AG09309 (cell line): Measurements from ENCODE around the gene RORB.

Source experiments
- DNase-seq: peaks from one replicate; pipeline ENCODE4 v3.0.0-alpha.2; 2010; ENCODE audit warnings: low read depth
- H3K4me3 ChIP-seq: 2 replicates; pipeline ENCODE4 v1.5.1; 2011; ENCODE audit warnings: mild to moderate bottlenecking, low read depth, low read length, moderate library complexity; ENCODE audit not compliant: control insufficient read depth
- TF ChIP-seq, protein P1 (sequence below): IDR thresholded peaks from 2 replicates; pipeline ENCODE4 v1.5.1; 2011; ENCODE audit warnings: mild to moderate bottlenecking, low read depth, low read length, inconsistent platforms; ENCODE audit not compliant: insufficient read depth, control insufficient read depth; ENCODE audit errors: missing control alignments

Gene RORB

DNA sequence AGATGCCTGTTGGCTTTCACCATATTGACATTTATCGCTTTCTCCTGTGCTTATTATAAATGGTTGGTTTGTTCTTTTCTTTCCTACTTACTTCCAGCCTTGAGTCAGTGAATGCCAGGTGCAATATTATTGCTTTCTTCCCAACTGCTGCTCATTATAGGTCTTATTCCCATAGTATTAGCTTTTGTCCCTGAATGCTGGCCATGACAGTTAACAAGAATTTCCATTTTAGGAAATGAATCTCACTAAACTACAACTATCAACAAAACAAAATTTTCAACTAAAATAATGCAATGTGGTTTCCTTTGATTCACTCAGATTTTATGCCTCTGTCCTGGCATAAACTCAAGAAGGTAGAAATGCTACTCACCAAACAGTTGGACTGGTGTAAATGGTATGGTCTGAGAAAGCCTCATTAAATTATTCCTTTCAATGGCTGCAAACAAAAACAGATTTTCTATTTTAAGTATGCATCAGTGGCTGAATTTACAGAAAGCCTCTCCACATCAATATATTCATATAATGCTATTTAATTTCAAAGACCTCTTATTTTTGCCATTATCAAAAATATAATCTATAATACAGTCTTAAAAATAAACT is 245.2 kb downstream of the RORB start:
- TF ChIP-seq, protein P1, sequence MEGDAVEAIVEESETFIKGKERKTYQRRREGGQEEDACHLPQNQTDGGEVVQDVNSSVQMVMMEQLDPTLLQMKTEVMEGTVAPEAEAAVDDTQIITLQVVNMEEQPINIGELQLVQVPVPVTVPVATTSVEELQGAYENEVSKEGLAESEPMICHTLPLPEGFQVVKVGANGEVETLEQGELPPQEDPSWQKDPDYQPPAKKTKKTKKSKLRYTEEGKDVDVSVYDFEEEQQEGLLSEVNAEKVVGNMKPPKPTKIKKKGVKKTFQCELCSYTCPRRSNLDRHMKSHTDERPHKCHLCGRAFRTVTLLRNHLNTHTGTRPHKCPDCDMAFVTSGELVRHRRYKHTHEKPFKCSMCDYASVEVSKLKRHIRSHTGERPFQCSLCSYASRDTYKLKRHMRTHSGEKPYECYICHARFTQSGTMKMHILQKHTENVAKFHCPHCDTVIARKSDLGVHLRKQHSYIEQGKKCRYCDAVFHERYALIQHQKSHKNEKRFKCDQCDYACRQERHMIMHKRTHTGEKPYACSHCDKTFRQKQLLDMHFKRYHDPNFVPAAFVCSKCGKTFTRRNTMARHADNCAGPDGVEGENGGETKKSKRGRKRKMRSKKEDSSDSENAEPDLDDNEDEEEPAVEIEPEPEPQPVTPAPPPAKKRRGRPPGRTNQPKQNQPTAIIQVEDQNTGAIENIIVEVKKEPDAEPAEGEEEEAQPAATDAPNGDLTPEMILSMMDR, result no peak
- H3K4me3 ChIP-seq, result no peak overlapping the region
- DNase-seq, result no peak
